ENCODE data around the gene RAB36.

The RAB36 gene

DNA sequence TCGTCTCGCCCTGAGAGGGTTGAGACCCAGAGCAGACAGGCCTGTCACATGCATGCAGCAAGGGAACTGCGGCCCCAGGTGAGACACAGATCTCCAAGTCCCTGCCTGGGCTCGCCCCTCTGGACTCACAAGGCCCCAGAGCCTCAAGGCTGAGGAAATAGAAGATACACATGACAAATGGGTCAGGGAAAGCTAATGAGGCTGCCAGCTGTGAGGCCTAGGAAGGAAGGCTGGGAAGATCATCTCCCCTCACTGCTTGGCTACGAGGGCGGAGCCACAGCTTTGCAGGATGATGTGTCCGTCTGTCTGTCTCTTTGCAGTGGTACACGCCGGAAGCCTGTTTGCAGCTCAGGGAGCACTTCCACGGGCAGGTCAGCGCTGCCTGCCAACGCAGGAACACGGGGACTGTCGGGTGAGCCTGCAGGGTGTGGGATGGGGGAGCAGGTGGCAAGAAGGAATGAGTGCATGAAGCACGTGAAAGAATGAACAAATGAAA is 4.5 kb downstream of the RAB36 start:
- Histone ChIP-seq H2AFZ (ENCODE audit: low read depth, low read length) (no peak overlapping the region), H3K79me2 (ENCODE audit: insufficient read depth, low read length) (no peaks in the 10 kb centered on the region), H3K4me2 (ENCODE audit: insufficient read depth, low read length) (no peak overlapping the region), H3K4me3 (ENCODE audit: low read depth in 1 of 2, low read length in 2 of 2) (no peak overlapping the region), H3K9me3 (ENCODE audit: insufficient read depth, low read length, severe bottlenecking) (no peaks in the 10 kb centered on the region), H3K4me1 (ENCODE audit: insufficient read depth, low read length) (no peaks in the 10 kb centered on the region), H3K27me3 (ENCODE audit: insufficient read depth, low read length, poor library complexity) (peaks cover 2% of the 10 kb centered on the region), H3K9ac (ENCODE audit: low read depth, low read length) (no peak overlapping the region), H3K36me3 (ENCODE audit: insufficient read depth, low read length) (no peaks in the 10 kb centered on the region), H3K27ac (ENCODE audit: low read length) (no peak overlapping the region), H4K20me1 (ENCODE audit: insufficient read depth, low read length) (no peaks in the 10 kb centered on the region)
- TF ChIP-seq, protein P1, sequence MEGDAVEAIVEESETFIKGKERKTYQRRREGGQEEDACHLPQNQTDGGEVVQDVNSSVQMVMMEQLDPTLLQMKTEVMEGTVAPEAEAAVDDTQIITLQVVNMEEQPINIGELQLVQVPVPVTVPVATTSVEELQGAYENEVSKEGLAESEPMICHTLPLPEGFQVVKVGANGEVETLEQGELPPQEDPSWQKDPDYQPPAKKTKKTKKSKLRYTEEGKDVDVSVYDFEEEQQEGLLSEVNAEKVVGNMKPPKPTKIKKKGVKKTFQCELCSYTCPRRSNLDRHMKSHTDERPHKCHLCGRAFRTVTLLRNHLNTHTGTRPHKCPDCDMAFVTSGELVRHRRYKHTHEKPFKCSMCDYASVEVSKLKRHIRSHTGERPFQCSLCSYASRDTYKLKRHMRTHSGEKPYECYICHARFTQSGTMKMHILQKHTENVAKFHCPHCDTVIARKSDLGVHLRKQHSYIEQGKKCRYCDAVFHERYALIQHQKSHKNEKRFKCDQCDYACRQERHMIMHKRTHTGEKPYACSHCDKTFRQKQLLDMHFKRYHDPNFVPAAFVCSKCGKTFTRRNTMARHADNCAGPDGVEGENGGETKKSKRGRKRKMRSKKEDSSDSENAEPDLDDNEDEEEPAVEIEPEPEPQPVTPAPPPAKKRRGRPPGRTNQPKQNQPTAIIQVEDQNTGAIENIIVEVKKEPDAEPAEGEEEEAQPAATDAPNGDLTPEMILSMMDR (IDR thresholded peaks at IDR 0.05; ENCODE audit: borderline replicate concordance, extremely low read depth, low read length, poor library complexity, severe bottlenecking): no peak
- TF ChIP-seq EZH2 (IDR thresholded peaks at IDR 0.05; ENCODE audit: borderline replicate concordance, low read depth, low read length, severe bottlenecking): no peak
- DNase-seq: no peak
- ATAC-seq (ENCODE audit: insufficient read depth, low read depth): no peak

DNA sequence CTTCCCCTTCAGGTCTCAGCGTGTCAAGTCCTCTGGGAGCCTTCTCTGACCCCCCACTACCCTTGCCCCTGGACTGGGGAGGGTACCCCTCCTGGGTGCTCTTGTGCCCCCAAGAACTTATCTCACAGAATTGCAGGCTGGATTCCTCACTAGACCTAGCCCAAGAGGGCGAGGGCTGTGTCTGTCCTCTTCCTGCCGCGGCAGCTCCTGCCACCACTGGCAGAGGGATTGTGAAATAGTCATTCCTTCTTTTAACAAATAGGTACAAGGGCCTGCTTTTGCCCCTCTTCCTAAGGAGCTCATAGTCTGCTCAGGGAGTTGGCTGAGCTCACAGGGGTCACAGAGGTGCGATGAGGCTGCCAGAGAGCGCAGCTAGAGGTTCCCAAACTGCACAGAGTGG is 5.5 kb downstream of the RAB36 start:
- Histone ChIP-seq H3K27ac (ENCODE audit: low read length) (no peak overlapping the region), H2AFZ (ENCODE audit: low read depth, low read length) (no peak overlapping the region), H3K79me2 (ENCODE audit: insufficient read depth, low read length) (no peaks in the 10 kb centered on the region), H3K4me1 (ENCODE audit: insufficient read depth, low read length) (no peaks in the 10 kb centered on the region), H3K36me3 (ENCODE audit: insufficient read depth, low read length) (no peaks in the 10 kb centered on the region), H4K20me1 (ENCODE audit: insufficient read depth, low read length) (no peaks in the 10 kb centered on the region), H3K9me3 (ENCODE audit: insufficient read depth, low read length, severe bottlenecking) (no peaks in the 10 kb centered on the region), H3K27me3 (ENCODE audit: insufficient read depth, low read length, poor library complexity) (peaks cover 2% of the 10 kb centered on the region), H3K4me2 (ENCODE audit: insufficient read depth, low read length) (no peak overlapping the region), H3K4me3 (ENCODE audit: low read depth in 1 of 2, low read length in 2 of 2) (no peak overlapping the region), H3K9ac (ENCODE audit: low read depth, low read length) (no peak overlapping the region)
- DNase-seq (no peak), ATAC-seq (ENCODE audit: insufficient read depth, low read depth) (no peak)
- TF ChIP-seq, protein P1 (IDR thresholded peaks at IDR 0.05; ENCODE audit: borderline replicate concordance, extremely low read depth, low read length, poor library complexity, severe bottlenecking): no peak
- TF ChIP-seq EZH2 (IDR thresholded peaks at IDR 0.05; ENCODE audit: borderline replicate concordance, low read depth, low read length, severe bottlenecking): no peak

DNA sequence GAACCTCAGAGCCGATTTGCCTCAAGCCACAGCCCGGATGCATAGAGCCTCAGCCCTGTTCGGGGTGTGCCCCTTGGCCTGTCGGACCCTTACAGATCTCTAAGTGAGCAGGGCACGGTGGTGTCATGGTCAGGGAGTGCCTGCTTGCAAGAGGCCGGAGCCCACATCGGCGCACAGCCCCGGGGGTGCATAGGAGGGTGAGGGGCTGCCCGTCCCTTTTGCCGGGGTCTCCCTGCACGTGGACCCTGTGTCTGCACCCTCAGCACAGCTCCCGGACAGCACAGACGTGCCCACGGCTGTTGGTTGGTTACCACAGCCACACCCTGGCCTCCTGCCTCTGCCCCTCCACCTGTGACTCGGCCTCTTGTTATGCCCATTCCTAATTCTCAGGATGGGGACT is 6.5 kb downstream of the RAB36 start:
- no peak for ATAC-seq (ENCODE audit: insufficient read depth, low read depth)
- no peak overlapping the region for H3K4me2 ChIP-seq (ENCODE audit: insufficient read depth, low read length)

More for the DNA sequence above, 6.5 kb downstream of the RAB36 start:
- no peaks in the 10 kb centered on the region for H3K79me2 ChIP-seq (ENCODE audit: insufficient read depth, low read length)
- no peak overlapping the region for H3K4me3 ChIP-seq (ENCODE audit: low read depth in 1 of 2, low read length in 2 of 2)
- H2AFZ ChIP-seq (ENCODE audit: low read depth, low read length): no peak overlapping the region
- H3K27me3 ChIP-seq (ENCODE audit: insufficient read depth, low read length, poor library complexity): peaks cover 2% of the 10 kb centered on the region
- no peak overlapping the region for H3K27ac ChIP-seq (ENCODE audit: low read length)
- H3K9ac ChIP-seq (ENCODE audit: low read depth, low read length): no peak overlapping the region
- no peak for TF ChIP-seq EZH2 (IDR thresholded peaks at IDR 0.05; ENCODE audit: borderline replicate concordance, low read depth, low read length, severe bottlenecking)
- TF ChIP-seq, protein P1 (IDR thresholded peaks at IDR 0.05; ENCODE audit: borderline replicate concordance, extremely low read depth, low read length, poor library complexity, severe bottlenecking): no peak
- H3K36me3 ChIP-seq (ENCODE audit: insufficient read depth, low read length): no peaks in the 10 kb centered on the region
- no peak for DNase-seq
- no peaks in the 10 kb centered on the region for H3K9me3 ChIP-seq (ENCODE audit: insufficient read depth, low read length, severe bottlenecking)
- H3K4me1 ChIP-seq (ENCODE audit: insufficient read depth, low read length): no peaks in the 10 kb centered on the region
- H4K20me1 ChIP-seq (ENCODE audit: insufficient read depth, low read length): no peaks in the 10 kb centered on the region
